ENCODE data around the gene LRRC72. TPM values are rescaled to one million over a fixed set of nuclear protein-coding genes. Genes with fewer than 3 reads are reported as not detected.

The LRRC72 gene
- total and polyA plus RNA-seq, 10 of the 15 experiments (the other 5 are each of a cell fraction or from before 2014, with no cell fraction given): not detected

GRCh38 chr7:16609842-16610450, 83.3 kb downstream of the LRRC72 start (continued):
- TF ChIP-seq SREBF2 (IDR thresholded peaks at IDR 0.05; ENCODE audit: low read length) (no peak), ZNF217 (IDR thresholded peaks at IDR 0.05) (no peak), GATAD2B (conservative IDR thresholded peaks at IDR 0.05; ENCODE audit: low read depth) (no peak), ZBTB11 (CRISPR knock-in tag; IDR thresholded peaks at IDR 0.05) (no peak), SRF (IDR thresholded peaks at IDR 0.05; ENCODE audit: low read depth in 2 of 2, low read length in 2 of 2) (no peak)

GRCh38 chr7:16611711-16612110, 85.1 kb downstream of the LRRC72 start:
- H3K4me2 ChIP-seq (ENCODE audit: control insufficient read depth, insufficient read depth): no peak overlapping the region
- no peak overlapping the region for H3K9ac ChIP-seq (ENCODE audit: control insufficient read depth, insufficient read depth, low read length)
- WGBS (ENCODE audit: insufficient coverage, insufficient replicate concordance, low lambda C conversion rate, missing lambda C conversion rate): 6% methylated on average over 2 of the region's 2 CpGs
- no peaks in the 10 kb centered on the region for H3K9me3 ChIP-seq (replicated peaks; ENCODE audit: control insufficient read depth, insufficient read depth, low read length)
- H3K4me3 ChIP-seq: no peak overlapping the region
- FAIRE-seq: no peak
- DNase-seq (ENCODE audit: low read depth, low spot score): no peak
- no peaks in the 10 kb centered on the region for H3K4me1 ChIP-seq (ENCODE audit: control insufficient read depth, insufficient read depth, low read length)
- H3K36me3 ChIP-seq (ENCODE audit: control insufficient read depth in 2 of 2, insufficient read depth in 2 of 2, low read length in 1 of 2): no peaks in the 10 kb centered on the region
- intact Hi-C loops (cut with micrococcal nuclease; ENCODE audit: unreplicated experiment) (no loop called here), in situ Hi-C loops (cut with MboI) (no loop called here)
- BruUV-seq (replicated peaks): no TSS peak
- ChIA-PET SMC1A (ENCODE audit: uncharacterized antibody, unreplicated experiment) (no interaction called here), RAD21 (ENCODE audit: unreplicated experiment) (no interaction called here), CTCF (interaction anchor here (0.8 kb wide), 1 partner anchor 11 kb away, joined by 3 read pairs; no protein-coding TSS in a partner anchor), POLR2A (no interaction called here)
- H3K27me3 ChIP-seq (replicated peaks in 1 of 2; ENCODE audit: control insufficient read depth in 2 of 2, insufficient read depth in 2 of 2, low read length in 1 of 2): no peaks in the 10 kb centered on the region
- H3K27ac ChIP-seq (ENCODE audit: control insufficient read depth, insufficient read depth): no peak overlapping the region
- no peak for ATAC-seq
- 0 out of 2 replicates have a peak, but pooled peaks cover 2% of the 10 kb centered on the region for H4K20me1 ChIP-seq (ENCODE audit: control insufficient read depth, insufficient read depth)
- H3K79me2 ChIP-seq (ENCODE audit: control insufficient read depth, insufficient read depth, low read length): no peaks in the 10 kb centered on the region
- no peak overlapping the region for H2AFZ ChIP-seq (ENCODE audit: control insufficient read depth, low read depth, low read length)
- TF ChIP-seq CREB1 (IDR thresholded peaks at IDR 0.05; ENCODE audit: low read depth) (no peak), SIN3A (IDR thresholded peaks at IDR 0.05; ENCODE audit: low read depth, low read length) (no peak), YY1 (IDR thresholded peaks at IDR 0.05; ENCODE audit: low read depth, low read length) (no peak), NR2C1 (IDR thresholded peaks at IDR 0.05) (no peak), TCF12 (IDR thresholded peaks at IDR 0.05; ENCODE audit: low read depth, low read length) (no peak), E4F1 (IDR thresholded peaks at IDR 0.05; ENCODE audit: borderline replicate concordance, partially characterized antibody) (no peak), ZBTB40 (IDR thresholded peaks at IDR 0.05; ENCODE audit: borderline replicate concordance) (no peak), BRCA1 (IDR thresholded peaks at IDR 0.05; ENCODE audit: low read depth, low read length) (no peak), KLF5 (IDR thresholded peaks at IDR 0.05; ENCODE audit: partially characterized antibody) (no peak)
